Activated CD4-positive, alpha-beta T cell treated with anti-CD3 and anti-CD28 coated beads, Interleukin-2, amount 50 U/mL, for 24 hours (primary cell): ENCODE measurements around the gene LRRC72.
"Not testable (repeated sequence)": the region's sequence is repeated elsewhere in the genome, so short reads cannot be mapped to it uniquely, and the experiment has no call there.

Source experiments
- DNase-seq, 2 donors: peaks; one replicate each; pipeline ENCODE4 v3.0.0-alpha.2; 2020; ENCODE audit warnings: low read depth in 1 of 2, low spot score in 1 of 2

Gene LRRC72

DNA sequence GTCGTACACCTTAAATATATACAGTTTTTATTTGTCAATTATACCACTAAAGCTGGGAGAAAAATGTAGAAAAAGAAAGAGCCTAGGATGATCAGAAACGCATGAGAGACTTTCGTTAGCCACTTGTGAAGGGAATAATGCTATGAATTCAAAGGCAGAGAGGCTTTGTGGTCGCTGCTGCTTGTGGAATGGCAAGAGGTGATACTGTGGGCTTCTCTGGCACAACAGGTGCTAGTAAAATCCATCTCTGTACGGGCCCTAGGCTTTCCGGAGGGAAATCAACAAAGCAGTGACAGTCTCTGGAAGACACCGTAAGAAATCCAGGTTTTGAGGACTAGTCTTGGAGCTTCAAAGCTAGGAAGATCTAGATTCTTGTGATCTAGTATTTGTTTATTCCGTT is 52.6 kb downstream of the LRRC72 start:
- DNase-seq = no peak

DNA sequence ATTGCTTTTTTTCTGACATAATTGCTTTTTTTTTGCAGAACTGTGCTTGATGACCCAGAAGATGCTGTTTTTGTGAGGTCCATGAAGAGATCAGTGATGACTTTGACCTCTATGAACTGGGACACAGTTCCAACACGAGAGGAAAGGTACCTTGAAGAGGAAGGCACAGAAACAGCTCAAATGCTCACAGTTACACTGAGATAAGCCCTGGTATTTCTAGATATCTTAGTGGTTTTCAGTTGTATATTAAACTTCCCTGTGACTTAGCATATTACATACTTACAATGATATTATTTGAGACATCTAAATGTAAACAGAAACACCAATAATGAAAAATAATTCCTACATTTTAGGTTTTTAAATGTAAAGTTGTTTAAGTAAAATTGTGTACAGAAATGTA is 54.7 kb downstream of the LRRC72 start:
- DNase-seq = no peak

DNA sequence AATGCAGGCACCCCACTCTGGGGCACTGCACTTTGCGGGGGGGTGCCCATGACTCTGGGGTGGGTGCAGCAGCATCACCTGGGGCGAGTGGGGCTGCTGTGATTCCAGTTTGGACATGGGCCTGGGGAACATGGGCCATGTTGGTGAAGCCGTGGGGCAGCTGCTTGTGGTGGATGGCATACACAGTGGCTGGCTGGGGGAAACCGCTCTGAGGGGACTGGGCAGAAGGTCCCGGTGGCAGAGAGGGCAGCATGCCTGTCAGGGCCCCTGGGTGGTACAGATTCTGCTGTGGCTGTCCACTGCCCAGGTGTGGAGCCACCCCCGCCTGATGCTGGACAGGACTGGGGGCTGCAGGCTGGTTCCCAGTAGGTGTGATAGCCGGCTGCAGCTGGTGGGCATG is 57.2 kb downstream of the LRRC72 start:
- DNase-seq = no peak

DNA sequence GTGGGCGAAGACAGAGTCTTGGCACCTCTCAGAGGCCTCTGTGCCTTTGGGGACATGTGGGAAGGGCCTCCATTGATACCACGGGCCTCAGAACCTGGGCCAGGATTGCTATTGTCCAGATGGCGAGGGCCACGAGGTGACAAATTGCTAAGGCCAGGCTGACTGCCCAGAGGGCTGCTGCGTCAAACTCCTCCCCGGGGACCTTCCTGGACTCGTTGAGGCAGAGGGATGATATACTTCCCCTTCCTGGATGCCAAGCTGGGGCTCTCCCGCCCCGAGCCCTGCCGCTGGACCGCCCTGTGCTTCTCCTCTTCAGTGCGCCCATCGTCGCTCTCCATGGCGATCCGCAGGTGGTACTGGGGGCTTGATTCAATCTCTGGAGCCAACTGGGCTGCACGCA is 58.9 kb downstream of the LRRC72 start:
- DNase-seq = no peak

DNA sequence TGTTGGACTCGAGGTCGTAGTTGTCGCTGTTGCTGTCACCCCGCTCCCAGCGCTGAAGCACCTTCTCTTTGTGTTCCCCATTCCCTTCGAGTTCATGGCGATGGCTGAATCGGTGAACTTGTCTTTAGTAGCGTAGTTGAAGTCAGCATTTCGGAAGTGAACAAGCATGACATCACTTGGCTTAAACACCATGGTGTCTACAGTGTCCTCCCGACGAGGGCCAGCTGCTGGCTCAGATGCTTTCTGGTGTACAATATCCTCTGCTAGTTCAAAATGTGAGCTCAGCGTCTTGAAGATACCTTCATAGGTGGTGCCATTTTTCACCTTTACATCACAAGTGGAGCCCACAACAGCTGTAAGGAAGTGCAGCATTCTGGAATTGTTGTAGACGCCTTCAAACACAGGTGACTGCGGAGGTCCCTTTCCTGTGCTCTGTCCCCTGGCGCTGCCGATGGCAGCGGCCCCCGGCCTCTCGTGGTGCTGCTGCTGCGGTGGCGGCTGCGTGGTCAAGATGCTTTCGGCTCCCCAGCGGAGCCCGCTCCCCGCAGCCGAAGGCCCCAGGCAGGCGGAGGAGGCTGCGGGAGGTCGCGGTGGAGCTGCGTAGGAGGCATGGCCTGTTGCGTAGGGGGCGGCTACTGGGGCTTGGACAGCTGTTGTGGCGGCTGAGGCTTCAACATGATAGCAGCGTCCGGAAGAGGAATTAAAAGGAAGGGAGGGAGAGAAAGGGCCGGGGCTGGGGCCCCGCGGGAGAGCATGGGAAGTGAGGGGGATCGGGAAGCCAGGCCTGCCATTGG is 59.7 kb downstream of the LRRC72 start:
- no peak for DNase-seq

DNA sequence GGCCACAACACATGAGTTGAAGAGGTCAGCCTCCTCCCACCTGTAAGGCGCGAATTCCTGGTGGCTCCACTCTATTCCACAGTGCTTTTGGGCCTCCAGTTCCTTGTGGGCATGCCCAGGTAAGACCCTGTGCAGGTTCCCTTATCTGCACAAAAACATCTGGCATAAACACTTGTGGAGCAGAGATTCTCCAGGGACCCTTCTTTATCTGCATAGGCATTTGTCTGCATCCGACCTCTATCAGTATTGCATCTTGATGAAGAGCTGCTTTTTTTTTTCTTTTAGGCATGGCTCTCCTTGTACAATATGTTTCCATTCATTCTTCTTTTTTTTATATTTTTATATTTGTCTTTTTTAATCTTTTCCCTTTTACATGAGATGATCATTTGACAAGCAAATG is 60.5 kb downstream of the LRRC72 start:
- DNase-seq = no peak

DNA sequence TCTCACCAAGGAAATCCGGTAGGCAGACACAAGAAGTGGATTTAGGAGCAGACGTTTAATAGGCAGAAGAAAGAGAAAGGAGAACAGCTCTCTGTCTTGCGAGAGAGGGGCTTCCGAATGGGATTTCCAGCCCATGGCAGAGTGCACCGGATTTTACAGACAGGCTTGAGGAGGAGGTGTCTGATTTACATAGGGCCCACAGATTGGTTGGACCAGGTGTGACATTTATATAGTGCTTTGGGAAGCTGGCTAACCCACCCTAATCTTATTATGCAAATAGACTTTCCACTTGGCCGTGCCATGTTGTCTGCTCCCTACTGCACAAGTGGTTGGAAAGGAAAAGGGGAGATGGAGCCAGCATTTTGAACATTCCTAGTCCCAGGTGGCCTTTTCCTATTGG is 61.2 kb downstream of the LRRC72 start:
- no peak for DNase-seq

DNA sequence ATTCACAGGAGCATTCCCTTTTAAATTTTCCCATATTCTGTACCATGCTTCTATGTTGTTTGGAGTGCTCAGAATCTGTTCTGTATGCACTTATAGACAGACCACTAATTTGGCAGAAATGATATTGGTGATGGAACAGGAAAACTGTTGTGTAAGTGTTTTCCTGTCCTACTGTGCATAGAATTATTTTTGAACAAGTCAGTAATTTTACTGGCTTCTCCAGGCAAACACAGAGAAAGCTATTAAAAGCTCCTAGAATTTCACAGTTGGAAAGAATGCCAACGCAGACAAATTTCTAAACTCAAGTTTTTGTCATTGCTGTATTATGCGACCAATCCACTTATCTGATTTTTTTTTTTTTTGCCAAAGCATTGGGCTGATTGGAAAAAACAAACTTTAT is 63.3 kb downstream of the LRRC72 start:
- no peak for DNase-seq

DNA sequence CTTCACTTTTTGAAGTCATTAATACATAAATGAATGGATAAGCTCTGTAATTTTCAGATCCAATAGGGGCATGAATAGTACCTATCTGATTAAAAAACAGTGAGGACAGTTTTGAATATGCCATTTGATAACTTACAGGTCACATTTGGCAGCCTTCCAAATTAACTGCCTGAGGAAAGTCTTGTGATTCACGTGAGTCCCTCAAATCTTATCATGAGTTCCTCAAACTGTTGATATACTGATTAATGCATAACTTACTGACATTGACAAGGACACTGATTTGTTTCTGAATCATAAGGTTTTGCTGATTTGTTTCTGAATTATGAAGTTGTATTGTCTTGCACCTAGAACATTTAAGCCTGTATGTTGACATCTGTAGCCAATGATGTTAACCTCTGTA is 63.8 kb downstream of the LRRC72 start:
- DNase-seq = no peak

DNA sequence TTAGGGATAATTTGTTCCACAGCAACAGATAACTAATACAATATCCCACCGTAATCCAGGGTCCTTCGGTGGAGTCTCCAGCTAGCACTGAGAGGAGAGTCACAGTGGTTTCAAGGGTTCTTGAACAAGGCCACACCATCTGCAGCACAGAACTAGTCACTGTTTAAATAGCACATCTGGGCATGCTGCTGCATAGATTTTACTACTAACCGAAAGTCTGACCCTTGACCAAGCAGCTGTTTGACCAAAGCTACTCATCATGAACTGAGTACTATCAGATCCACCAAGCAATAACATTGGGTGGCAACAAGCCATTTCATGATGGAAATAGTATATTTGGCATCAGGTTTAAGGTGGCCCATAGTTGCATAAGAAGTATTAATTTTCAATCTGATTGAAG is 65.8 kb downstream of the LRRC72 start:
- DNase-seq = no peak

DNA sequence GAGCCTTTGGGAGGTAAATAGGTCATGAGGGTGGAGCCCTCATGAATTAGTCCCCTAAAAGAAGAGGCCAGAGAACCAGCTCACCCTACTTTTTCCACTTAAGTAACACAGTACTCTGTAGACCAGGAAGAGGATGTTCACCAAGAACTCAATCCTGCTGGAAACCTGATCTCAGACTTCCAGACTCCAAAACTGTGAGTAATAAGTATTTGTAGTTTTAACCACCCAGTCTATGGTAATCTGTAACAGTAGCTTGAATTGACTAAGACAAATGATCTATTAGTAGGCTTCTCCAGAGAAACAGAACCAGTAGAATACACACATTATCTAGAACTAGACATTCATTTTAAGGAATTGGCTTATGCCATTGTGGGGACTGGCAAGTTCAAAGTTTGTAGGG is 67.4 kb downstream of the LRRC72 start:
- DNase-seq = no peak

DNA sequence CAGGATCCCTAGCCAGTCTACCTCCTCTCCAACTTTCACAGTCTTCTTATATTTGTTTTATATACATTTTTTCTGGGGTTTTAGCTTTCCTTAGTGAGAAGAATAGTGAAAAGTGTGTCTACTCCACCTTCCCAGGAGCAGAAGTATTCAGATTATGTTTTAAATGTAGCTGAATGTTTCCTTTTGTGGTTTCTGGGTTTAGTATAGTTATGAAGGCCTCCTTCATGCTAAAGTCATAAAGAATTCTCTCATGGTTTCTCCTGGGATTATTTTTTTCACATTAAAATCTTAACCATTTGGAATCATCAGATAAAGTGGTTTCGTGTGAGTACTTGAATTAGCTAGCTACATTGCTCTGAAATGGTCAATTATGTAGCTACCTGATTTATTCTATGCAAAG is 68.1 kb downstream of the LRRC72 start:
- no peak for DNase-seq

DNA sequence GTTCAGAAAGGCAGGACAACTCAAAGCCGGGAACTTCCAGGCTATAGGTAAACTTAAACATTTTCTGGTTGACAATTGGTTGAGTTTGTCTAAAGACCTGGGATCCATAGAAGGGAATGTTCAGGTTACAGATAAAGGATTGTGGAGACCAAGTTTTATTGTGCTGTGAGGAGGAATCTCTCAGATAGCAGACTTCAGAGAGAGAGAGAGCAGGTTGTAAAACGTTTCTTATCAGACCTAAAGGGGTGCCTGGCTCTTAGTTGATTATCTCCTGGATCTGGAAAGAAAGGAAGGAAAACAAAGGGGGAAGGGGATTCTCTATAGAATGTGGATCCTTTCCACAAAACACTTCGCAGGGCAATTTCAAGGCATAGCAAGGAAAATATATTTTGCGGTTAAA is 69.0 kb downstream of the LRRC72 start:
- not testable (repeated sequence) for DNase-seq

DNA sequence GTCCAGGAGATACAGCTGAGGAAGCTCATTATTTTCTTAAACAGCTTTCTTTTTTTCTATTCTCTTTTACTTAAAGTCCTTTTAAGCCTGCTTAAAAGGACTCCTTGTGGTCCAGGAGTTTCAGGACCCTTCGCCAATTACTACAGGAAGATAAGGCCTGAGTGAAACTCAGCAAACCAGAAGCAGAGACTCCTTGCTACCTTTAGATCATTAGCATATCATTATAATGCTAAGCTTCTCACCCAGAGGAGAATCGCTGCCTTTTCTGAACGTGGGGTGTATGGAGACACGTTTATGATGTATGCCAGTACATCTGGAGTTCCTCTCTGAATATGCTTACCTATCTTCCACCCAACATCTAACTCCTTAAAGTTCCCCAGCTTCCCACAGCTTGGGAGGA is 71.4 kb downstream of the LRRC72 start:
- no peak for DNase-seq

DNA sequence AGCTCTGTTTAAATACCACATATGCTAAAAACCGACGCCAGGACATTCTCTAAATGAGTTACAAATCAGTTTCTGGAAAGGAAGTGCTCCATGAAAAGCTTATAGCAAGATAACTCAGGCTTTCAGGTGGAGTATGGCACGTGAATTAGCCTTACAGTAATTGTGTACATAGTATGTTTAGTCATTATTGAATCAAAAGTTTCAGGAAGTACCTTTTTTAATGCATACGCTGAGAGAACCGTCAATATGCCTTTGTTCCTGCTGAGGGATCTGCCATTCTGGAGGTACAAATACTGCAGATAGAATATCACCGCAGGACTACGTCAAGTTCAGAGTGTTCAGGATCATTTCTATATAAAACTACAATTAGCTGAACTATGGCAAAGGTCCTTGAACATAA is 73.2 kb downstream of the LRRC72 start:
- no peak for DNase-seq

DNA sequence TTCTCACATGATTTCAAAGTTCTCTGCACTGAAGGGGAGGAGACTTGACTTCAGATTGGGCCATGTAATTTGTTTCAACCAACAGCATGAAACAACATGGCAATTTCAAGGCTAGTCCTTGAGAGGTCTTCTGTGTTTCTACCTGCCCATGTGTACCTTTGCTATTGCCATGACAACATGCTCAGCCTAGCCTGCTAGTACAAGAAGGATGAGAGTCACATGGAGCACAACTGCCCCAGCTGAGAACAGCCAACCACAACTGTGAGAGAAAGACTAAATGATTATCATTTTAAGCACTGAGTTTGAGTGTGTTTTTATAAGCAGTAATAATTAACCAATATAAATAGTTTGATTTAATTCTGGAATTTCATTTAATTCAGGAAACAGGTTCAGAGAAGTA is 77.0 kb downstream of the LRRC72 start:
- no peak for DNase-seq

DNA sequence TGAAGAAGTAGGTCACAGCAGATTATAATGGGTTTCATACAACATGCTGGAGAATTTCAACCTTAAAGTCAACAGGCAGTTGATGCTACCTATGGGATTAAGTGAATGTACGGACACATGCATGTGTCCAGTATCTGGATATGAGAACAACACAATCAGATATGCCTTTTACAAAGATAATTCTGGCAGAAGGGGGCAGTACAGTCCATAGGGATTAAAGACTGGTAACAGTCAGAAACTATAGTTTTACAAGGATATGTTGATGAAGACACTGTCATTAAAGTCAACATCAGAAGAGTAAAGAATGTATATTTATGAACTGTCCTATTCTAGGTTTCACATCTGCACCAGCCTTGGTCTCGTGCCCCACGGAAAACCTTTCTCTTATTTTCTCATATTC is 77.4 kb downstream of the LRRC72 start:
- no peak for DNase-seq

DNA sequence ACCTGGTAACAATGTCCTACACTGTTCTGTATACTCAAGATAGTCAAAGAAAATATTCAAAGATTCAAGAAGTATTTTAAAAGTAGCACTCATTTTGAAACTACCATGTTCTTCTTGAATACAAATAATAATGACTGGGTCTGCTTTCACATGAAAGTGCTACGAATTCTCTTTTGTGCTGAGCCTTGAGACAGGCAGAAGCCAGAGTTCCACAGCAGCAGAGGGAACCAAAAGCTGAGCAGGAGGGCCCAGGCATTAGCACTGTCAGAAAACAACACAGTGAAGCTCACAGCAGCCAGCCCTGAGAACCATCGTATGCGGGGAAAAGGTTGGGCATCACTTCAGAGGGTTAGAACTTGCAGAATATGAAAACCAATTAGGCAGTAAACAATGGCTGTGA is 80.1 kb downstream of the LRRC72 start:
- no peak for DNase-seq

DNA sequence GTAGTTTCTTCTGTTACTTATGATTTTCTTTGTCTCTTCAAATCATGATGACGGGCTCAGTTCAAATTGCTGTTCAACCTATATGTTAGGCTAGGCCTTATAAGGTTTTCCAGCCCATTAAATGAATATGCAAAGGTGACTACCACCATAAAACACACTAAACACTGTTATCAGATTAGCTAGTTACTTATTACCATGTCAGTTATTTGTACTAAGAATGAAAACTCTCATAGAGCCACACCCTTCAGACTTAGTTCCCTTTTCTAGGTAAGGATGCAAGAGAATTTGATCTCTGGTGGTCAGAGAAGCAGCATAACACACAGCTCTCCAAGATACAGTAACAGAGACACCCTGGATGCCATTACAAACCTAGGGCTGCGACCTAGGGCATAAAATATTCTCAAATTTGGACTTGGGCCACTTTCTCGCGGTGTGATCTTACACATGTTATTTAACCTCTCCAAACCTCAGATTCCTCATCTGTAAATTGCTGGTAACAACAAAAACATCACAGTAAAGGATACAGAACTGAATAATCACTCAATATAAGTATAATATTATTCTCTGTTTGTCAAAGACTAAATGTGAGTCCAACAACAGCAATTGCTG is 83.3 kb downstream of the LRRC72 start:
- no peak for DNase-seq

DNA sequence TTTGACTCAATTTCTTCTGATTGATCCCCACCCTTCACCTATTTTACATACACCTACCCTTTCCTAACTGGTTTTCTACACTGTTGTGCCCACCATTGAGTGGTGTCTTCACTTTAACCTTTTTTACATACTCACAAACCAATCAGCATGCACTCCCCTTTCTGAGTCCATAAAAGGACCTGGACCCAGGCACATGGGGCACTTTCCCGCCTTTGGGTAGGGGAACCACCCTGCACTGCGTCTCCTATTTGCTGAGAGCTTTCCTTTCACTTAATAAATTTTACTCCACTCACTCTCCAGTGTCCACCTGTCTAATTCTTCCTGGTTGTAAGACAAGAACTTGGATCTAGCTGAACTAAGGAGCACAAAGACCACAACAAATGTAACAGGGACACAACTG is 85.1 kb downstream of the LRRC72 start:
- DNase-seq = no peak

DNA sequence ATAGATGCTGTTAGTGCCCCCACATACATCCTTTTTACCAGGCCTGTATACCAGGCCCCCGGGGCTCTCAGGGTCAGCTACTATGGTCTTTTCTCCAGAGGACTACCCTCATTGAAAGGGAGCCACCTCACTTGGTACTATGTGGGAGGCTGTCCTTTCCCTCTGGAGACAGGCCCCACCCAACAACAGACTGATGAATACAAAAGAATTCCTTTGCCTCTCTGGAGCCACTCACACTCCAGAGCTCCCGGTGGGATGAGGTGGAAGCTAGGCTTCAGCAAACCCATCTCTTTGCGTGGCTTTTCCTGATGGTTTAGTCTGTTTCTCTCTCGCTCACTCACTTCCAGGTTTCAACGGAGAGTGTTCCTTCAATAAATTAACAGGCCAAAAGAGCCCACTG is 88.6 kb downstream of the LRRC72 start:
- no peak for DNase-seq

DNA sequence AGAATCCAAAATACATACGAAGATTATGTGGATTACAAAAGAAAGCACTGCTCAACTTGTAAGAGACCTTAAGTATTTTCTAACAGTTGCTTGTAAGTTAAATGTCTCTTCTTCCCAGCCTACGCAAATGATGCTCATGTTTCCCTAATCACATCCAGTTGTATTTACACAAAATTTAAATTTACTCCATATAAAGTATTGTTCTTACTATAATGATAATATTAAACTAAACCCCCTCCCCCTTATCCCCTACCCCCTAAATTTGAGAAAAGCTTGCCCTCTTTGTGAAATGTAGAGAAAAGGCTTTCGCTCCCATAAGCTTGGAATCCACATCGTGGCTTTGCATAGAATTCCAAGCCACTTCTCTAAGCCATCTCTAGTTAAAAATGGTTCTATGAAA is 89.5 kb downstream of the LRRC72 start:
- no peak for DNase-seq

DNA sequence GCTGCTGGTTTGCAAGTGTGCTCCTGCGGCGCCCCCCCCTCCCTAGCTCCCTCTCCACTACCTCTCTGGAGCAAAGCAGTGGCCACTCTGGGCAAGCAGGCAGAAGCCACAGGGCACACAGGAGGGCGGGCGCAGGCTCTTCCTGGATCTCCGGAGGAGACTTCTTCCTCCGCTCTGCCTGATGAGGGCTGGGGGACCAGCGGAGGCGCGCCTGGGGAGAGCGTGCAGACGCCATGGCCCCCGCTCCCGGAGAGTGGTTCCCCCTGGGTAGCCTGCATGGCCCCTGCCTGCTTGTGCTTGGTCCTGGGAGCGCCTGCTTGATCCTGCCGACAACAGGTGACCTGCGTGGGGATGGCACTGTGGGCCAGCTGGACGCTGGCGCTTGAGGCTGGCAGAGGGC is 89.9 kb downstream of the LRRC72 start:
- no peak for DNase-seq
